Liver (tissue), 9 donors: Measurements from ENCODE around the gene PIGN. TPM values are rescaled to one million over a fixed set of nuclear protein-coding genes. Genes with fewer than 3 reads are reported as not detected.

Source experiments
- DNase-seq: peaks from one replicate; pipeline ENCODE4 v3.0.0-alpha.2; 2017; ENCODE audit warnings: low spot score
- H3K27ac ChIP-seq, 2 donors: one replicate each; pipeline ENCODE4 v1.7.0; 2013; ENCODE audit warnings: inconsistent platforms in 2 of 2, low read length in 2 of 2, control low read depth in 1 of 2, low read depth in 1 of 2, mild to moderate bottlenecking in 1 of 2
- H3K27me3 ChIP-seq, 4 donors: one replicate each; pipeline versions ENCODE4 v1.6.1 to v1.7.0; 2013; ENCODE audit warnings: low read length in 3 of 4, inconsistent platforms in 1 of 4, mild to moderate bottlenecking in 1 of 4, moderate library complexity in 1 of 4; ENCODE audit not compliant: control insufficient read depth in 4 of 4, insufficient read depth in 4 of 4
- H3K36me3 ChIP-seq, 4 donors: one replicate each; pipeline versions ENCODE4 v1.6.1 to v1.7.0; 2013; ENCODE audit warnings: low read length in 3 of 4, mild to moderate bottlenecking in 3 of 4, low read depth in 1 of 4, moderate library complexity in 1 of 4; ENCODE audit not compliant: control insufficient read depth in 4 of 4, insufficient read depth in 3 of 4
- H3K4me1 ChIP-seq, 4 donors: one replicate each; pipeline versions ENCODE4 v1.6.1 to v1.7.0; 2013; ENCODE audit warnings: low read length in 3 of 4, mild to moderate bottlenecking in 3 of 4, moderate library complexity in 1 of 4; ENCODE audit not compliant: control insufficient read depth in 4 of 4, insufficient read depth in 4 of 4
- H3K4me3 ChIP-seq, 3 donors: one replicate each; pipeline versions ENCODE4 v1.6.1 to v1.7.0; 2013; ENCODE audit warnings: low read length in 3 of 3, control low read depth in 1 of 3, low read depth in 1 of 3, mild to moderate bottlenecking in 1 of 3
- H3K9ac ChIP-seq, 2 donors: one replicate each; pipeline ENCODE4 v1.7.0; 2013; ENCODE audit warnings: low read length in 2 of 2, mild to moderate bottlenecking in 2 of 2, moderate library complexity in 2 of 2, control low read depth in 1 of 2, low read depth in 1 of 2
- H3K9me3 ChIP-seq, 4 donors: one replicate each; pipeline versions ENCODE4 v1.6.1 to v1.7.0; 2013; ENCODE audit warnings: low read length in 3 of 4; ENCODE audit not compliant: control insufficient read depth in 4 of 4
- ATF3 ChIP-seq: IDR thresholded peaks from 2 replicates; pipeline ENCODE4 v1.6.1; 2016; ENCODE audit warnings: antibody characterized with exemption
- CTCF ChIP-seq: fragments of 150-350 bp; IDR thresholded peaks from 2 replicates; pipeline ENCODE4 v1.5.1; 2017; ENCODE audit warnings: improper control_type of control experiment, low read depth, low read length; ENCODE audit not compliant: missing input control
- EGR1 ChIP-seq, 2 donors: IDR thresholded peaks; 2 replicates each; pipeline ENCODE4 v1.6.1; 2016 to 2018; ENCODE audit warnings: antibody characterized with exemption in 2 of 2, low read depth in 2 of 2
- FOXA1 ChIP-seq: IDR thresholded peaks from 2 replicates; pipeline ENCODE4 v1.6.1; 2016; ENCODE audit warnings: antibody characterized with exemption
- GABPA ChIP-seq, 2 donors: IDR thresholded peaks in 1 of 2; conservative IDR thresholded peaks in 1 of 2; 2 replicates each; pipeline ENCODE4 v1.6.1; 2016; ENCODE audit warnings: antibody characterized with exemption in 2 of 2, mild to moderate bottlenecking in 1 of 2, moderate library complexity in 1 of 2
- HNF4G ChIP-seq: IDR thresholded peaks from 2 replicates; pipeline ENCODE4 v1.6.1; 2016; ENCODE audit warnings: antibody characterized with exemption
- JUND ChIP-seq, 2 donors: IDR thresholded peaks; 2 replicates each; pipeline ENCODE4 v1.6.1; 2016; ENCODE audit warnings: antibody characterized with exemption in 2 of 2
- MAX ChIP-seq: IDR thresholded peaks from 2 replicates; pipeline ENCODE4 v1.6.1; 2016; ENCODE audit warnings: antibody characterized with exemption
- NR2F2 ChIP-seq: IDR thresholded peaks from 2 replicates; pipeline ENCODE4 v1.6.1; 2016; ENCODE audit warnings: antibody characterized with exemption
- RAD21 ChIP-seq, 2 donors: IDR thresholded peaks; 2 replicates each; pipeline ENCODE4 v1.6.1; 2016; ENCODE audit warnings: antibody characterized with exemption in 2 of 2, mild to moderate bottlenecking in 2 of 2
- RXRA ChIP-seq, 2 donors: IDR thresholded peaks; 2 replicates each; pipeline ENCODE4 v1.6.1; 2017 to 2018; ENCODE audit warnings: antibody characterized with exemption in 2 of 2, mild to moderate bottlenecking in 1 of 2
- SP1 ChIP-seq: IDR thresholded peaks from 2 replicates; pipeline ENCODE4 v1.6.1; 2018; ENCODE audit warnings: antibody characterized with exemption, mild to moderate bottlenecking
- YY1 ChIP-seq: IDR thresholded peaks from 2 replicates; pipeline ENCODE4 v1.6.1; 2016; ENCODE audit warnings: antibody characterized with exemption, mild to moderate bottlenecking
- ZBTB33 ChIP-seq: IDR thresholded peaks from 2 replicates; pipeline ENCODE4 v1.6.1; 2016; ENCODE audit warnings: antibody characterized with exemption
- WGBS: extraction: QIAGEN DNeasy Blood & Tissue Kit; methylation state at CpG from one replicate; pipeline ENCODE4 v1.1.7; 2013; 5-methylcytosine and 5-hydroxymethylcytosine counted together
- polyA plus RNA-seq, 2 donors: library from polyadenylated mRNA; stranded (reverse) in 1 of 2; unstranded in 1 of 2; fragments of 200-250 nt in 1 of 2; fragments of >200 nt in 1 of 2; fragmentation: Nextera tagmentation in 1 of 2; extraction: Ambion mirVana in 1 of 2; gene quantifications; one replicate each; pipeline versions ENCODE4 v1.2.1 to v1.2.3, GENCODE V29; 2013 to 2015
- total RNA-seq, 2 donors: library from RNA; depleted of rRNA; stranded (reverse); fragments of >200 nt; gene quantifications; one replicate each; pipeline ENCODE4 v1.2.3, GENCODE V29; 2014
- donor health status: healthy.
- donor health status: healthy.
- donor health status: healthy.
- donor health status: healthy.
- donor health status: healthy.

Gene PIGN
- total and polyA plus RNA-seq, 4 donors, result 5.1 to 20.6 (median 12.5) TPM

- Histone ChIP-seq H3K27ac (no peak overlapping the region), H3K9ac (no peak overlapping the region), H3K27me3 (no peaks in the 10 kb centered on the region), H3K36me3 (no peaks in the 10 kb centered on the region), H3K4me3 (no peak overlapping the region), H3K4me1 (no peaks in the 10 kb centered on the region), H3K9me3 (no peaks in the 10 kb centered on the region)
- no peak for DNase-seq
- TF ChIP-seq ATF3 (no peak), SP1 (no peak), FOXA1 (no peak), JUND (IDR thresholded peaks at IDR 0.05) (no peak), HNF4G (no peak), RAD21 (IDR thresholded peaks at IDR 0.05) (no peak), GABPA (IDR thresholded peaks at IDR 0.05 in 1 of 2, conservative IDR thresholded peaks at IDR 0.05 in 1 of 2) (no peak), YY1 (no peak), CTCF (no peak), ZBTB33 (no peak), NR2F2 (no peak)
Measured at GRCh38 chr18:62033756-62034155, 153.1 kb downstream of the PIGN start.

GRCh38 chr18:62033207-62033606 is 153.6 kb downstream of the PIGN start:
- Histone ChIP-seq H3K36me3 (no peaks in the 10 kb centered on the region), H3K27ac (no peak overlapping the region), H3K9me3 (no peaks in the 10 kb centered on the region), H3K4me1 (no peaks in the 10 kb centered on the region), H3K27me3 (no peaks in the 10 kb centered on the region), H3K4me3 (no peak overlapping the region), H3K9ac (no peak overlapping the region)
- TF ChIP-seq RXRA (IDR thresholded peaks at IDR 0.05) (no peak), EGR1 (IDR thresholded peaks at IDR 0.05; ENCODE audit: low read depth in 2 of 2) (no peak), MAX (no peak), ATF3 (no peak), HNF4G (no peak)
- DNase-seq, result no peak
- 84% methylated on average over 5 of the region's 5 CpGs for WGBS
